Skeletal muscle tissue (tissue), 4 donors: ENCODE data around the gene SP140L. TPM values are rescaled to one million over a fixed set of nuclear protein-coding genes. Genes with fewer than 3 reads are reported as not detected.
"Not testable (repeated sequence)": the region's sequence is repeated elsewhere in the genome, so short reads cannot be mapped to it uniquely, and the experiment has no call there.

Experiments used
- H3K27ac ChIP-seq: one replicate; pipeline ENCODE4 v1.7.0; 2013; ENCODE audit warnings: mild to moderate bottlenecking, low read depth, low read length, inconsistent platforms
- H3K27me3 ChIP-seq, 3 donors: one replicate each; pipeline ENCODE4 v1.7.0; 2013; ENCODE audit warnings: low read length in 3 of 3; ENCODE audit not compliant: control insufficient read depth in 3 of 3, insufficient read depth in 3 of 3
- H3K36me3 ChIP-seq, 3 donors: one replicate each; pipeline ENCODE4 v1.7.0; 2013; ENCODE audit warnings: low read length in 3 of 3; ENCODE audit not compliant: control insufficient read depth in 3 of 3, insufficient read depth in 3 of 3
- H3K4me1 ChIP-seq, 3 donors: one replicate each; pipeline ENCODE4 v1.7.0; 2013; ENCODE audit warnings: low read length in 3 of 3, mild to moderate bottlenecking in 3 of 3; ENCODE audit not compliant: control insufficient read depth in 3 of 3, insufficient read depth in 3 of 3
- H3K4me3 ChIP-seq, 3 donors: one replicate each; pipeline ENCODE4 v1.7.0; 2013; ENCODE audit warnings: low read length in 3 of 3
- H3K9ac ChIP-seq, 3 donors: one replicate each; pipeline ENCODE4 v1.7.0; 2013; ENCODE audit warnings: low read length in 3 of 3, mild to moderate bottlenecking in 3 of 3, moderate library complexity in 2 of 3, low read depth in 1 of 3
- H3K9me3 ChIP-seq, 3 donors: one replicate each; pipeline ENCODE4 v1.7.0; 2013; ENCODE audit warnings: low read length in 3 of 3; ENCODE audit not compliant: control insufficient read depth in 3 of 3
- total RNA-seq: library from RNA; depleted of rRNA; stranded (reverse); fragments of >200 nt; gene quantifications from one replicate; pipeline ENCODE4 v1.2.3, GENCODE V29; 2014
- donor health status: Osteomylitis.

The SP140L gene
- total RNA-seq, 1 donor from 2014 or later: 3.7 TPM

DNA sequence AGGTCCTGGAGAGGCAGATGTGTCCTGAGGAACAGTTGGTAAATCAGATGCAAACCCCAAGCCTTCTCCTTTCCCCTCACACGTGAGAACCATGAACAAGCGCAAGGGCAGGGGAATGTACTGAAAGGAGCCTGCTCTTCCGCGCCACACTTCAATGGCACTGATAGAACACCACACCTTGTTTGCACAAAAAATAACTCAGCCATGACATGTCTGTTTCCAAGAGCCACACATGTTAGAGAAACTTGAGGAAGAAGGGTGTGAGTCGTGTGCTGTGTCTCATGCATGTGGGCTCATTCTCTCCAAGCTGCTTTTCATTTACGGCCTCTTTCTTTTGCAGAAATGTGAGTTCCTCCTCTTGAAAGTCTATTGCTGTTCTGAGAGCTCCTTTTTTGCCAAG is 74.0 kb downstream of the SP140L start:
- H3K9ac ChIP-seq, H3K9me3 ChIP-seq, H3K36me3 ChIP-seq, H3K27ac ChIP-seq, H3K4me3 ChIP-seq, H3K27me3 ChIP-seq, H3K4me1 ChIP-seq: not testable (repeated sequence)

DNA sequence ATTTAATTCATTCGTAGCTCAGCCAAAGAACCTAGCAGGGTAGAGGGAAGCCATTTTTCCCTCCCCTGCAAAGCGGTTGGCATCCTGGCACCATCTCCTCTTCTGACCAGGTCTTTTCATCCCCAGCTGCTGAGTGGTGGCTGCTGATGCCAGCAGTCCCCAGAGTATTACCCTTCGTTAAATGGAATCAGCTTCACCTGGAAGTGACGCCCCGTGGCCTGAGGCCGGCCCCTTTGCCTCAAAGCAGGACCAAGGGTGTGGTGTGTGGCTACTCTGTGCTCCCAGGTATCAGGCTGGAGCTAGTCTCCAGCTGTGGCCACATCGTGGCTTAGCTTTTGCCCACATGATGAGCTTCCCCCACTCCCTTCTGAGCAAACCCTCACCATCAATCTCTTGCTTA is 76.8 kb downstream of the SP140L start:
- peaks cover 6 to 8% (median 6%) of the 10 kb centered on the region in 3 donors for H3K36me3 ChIP-seq
- H3K4me3 ChIP-seq: no peak overlapping the region
- H3K27me3 ChIP-seq: no peaks in the 10 kb centered on the region
- H3K4me1 ChIP-seq: peaks cover 4 to 5% (median 4%) of the 10 kb centered on the region in 3 donors
- no peaks in the 10 kb centered on the region for H3K9me3 ChIP-seq
- H3K27ac ChIP-seq: no peak overlapping the region
- no peak overlapping the region for H3K9ac ChIP-seq

DNA sequence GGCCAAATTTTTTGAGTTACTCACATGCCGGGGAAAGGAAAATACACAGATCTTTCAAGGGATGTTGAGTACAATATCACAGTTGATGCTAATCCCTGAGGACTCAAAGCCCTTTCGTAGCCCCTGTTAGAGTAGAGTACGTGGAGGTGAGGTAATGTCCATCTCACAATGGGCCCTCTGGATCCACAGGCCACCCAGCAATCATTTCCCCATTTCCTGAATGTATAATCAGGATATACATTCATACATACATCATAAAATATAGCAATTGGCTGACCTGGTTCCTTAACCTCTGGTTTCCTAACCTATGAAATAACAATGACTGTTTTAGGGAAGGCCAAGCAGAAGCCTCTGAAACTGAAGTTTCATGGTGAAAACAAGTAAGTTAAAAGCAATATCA is 78.8 kb downstream of the SP140L start:
- Histone ChIP-seq H3K27ac (no peak overlapping the region), H3K27me3 (no peaks in the 10 kb centered on the region), H3K36me3 (peaks cover 0 to 3% (median 2%) of the 10 kb centered on the region in 3 donors), H3K9ac (no peak overlapping the region), H3K9me3 (no peaks in the 10 kb centered on the region), H3K4me3 (no peak overlapping the region), H3K4me1 (peaks cover 8 to 14% (median 13%) of the 10 kb centered on the region in 3 donors)

DNA sequence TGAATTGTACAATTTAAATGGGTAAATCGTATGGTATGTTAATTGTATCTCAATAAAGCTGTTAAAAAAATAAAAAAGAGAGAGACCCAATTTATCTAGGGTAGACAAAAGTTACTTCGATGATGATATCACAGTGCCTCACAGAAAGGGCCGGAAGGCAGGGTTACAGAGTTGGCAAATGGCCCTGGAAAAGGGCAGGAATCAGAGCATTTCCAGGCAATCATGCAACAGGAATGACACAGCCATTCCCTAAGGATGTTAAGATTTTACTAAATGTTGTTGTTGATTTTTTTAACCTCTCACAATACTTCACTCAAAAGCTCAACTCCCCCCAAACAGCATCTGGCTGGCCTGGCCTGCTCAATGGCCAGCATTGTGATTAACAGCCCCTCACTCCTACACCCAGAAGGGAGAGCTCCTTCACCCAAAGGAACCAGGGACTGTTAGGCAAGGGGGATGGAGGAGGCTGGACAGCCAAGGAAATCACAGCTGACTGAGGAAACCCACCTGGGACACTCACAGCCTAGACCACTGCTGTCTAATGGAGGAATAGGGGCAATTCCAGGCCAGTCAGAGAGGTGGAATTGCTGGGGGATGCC is 81.3 kb downstream of the SP140L start:
- Histone ChIP-seq H3K9me3 (no peaks in the 10 kb centered on the region), H3K36me3 (no peaks in the 10 kb centered on the region), H3K27ac (peak overlapping the region; percentile 68), H3K4me3 (no peak overlapping the region), H3K9ac (no peak overlapping the region), H3K4me1 (peaks cover 19 to 32% (median 26%) of the 10 kb centered on the region in 3 donors), H3K27me3 (no peaks in the 10 kb centered on the region)

DNA sequence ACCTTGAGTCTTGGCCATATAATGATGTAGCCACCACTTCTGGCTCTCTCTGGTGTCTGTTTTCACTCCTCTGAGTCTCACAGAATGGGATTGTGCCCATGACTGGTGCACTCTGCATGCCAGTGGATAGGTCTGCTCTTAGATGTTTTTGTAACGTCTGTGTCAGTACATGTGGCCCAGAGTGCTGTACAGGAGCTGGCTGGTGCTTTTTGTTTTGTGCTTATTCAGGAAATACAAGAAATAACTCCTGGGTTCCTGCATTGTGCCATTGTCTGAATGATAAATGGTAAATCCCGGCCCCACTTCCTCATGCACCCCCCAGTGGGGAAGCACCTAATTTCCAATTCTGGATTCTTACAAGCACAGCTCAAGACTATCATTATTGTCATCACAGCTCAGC is 82.3 kb downstream of the SP140L start:
- Histone ChIP-seq H3K4me1 (peaks cover 19 to 32% (median 26%) of the 10 kb centered on the region in 3 donors), H3K27ac (peak overlapping the region; percentile 68)
- not testable (repeated sequence) for H3K9ac ChIP-seq, H3K9me3 ChIP-seq, H3K4me3 ChIP-seq, H3K27me3 ChIP-seq, H3K36me3 ChIP-seq

DNA sequence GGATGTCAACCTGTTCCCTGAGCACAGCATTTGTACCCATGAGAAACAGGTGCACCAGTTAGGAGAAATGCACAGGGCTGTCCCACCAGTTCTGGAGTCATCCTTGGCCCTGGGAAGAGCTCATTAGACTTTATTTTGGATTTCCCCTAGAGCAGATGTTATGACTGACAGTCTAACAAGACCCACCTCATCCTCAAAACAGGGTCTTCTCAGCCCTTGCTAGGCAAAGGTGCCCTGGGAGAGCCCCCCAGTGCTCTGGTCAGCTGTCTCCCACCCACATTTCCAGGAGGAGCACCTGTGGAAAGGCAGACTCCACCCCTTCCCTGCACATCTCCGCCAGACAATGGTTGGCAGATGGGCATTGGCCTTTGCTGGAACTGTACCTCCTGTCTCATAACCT is 83.3 kb downstream of the SP140L start:
- Histone ChIP-seq H3K4me3 (no peak overlapping the region), H3K9me3 (no peaks in the 10 kb centered on the region), H3K27me3 (no peaks in the 10 kb centered on the region), H3K36me3 (no peaks in the 10 kb centered on the region), H3K4me1 (peaks cover 20 to 32% (median 26%) of the 10 kb centered on the region in 3 donors), H3K9ac (no peak overlapping the region), H3K27ac (no peak overlapping the region)

DNA sequence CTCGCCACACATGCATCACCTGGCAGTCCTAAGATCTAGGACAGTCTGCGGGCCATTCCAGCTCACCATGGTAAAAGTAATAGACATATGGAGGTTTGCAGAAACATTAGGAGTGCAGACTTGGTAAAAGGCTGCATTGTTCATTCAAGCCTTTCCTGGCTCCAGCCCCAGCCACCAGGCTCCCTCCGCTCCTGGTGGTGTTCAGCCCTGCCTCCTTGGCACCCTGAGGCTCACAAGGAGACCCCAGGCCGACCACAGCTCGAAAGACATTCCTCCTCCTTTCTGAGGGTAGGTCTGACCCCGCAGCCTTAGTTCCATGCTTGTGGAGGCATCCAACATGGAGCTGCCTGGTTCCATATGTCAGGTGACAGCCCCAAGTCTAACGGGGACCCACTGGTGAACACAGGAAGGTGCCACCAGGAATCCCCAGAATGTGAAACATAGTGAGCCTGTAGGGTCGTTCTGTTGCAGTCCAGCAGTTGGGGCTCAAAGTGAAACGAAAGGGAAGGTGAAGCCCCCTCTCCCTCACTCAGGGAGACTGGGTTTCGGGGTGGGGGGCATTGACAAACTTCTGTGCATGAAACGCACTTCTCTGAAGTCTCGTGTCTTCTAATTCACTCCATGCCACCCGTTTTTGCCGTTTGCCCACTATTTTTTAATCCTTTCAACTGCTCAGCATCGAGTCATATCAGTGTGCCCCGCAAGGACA is 84.0 kb downstream of the SP140L start:
- Histone ChIP-seq H3K9me3 (no peaks in the 10 kb centered on the region), H3K4me3 (peak overlapping the region; percentile 93 to 95 (median 93)), H3K27ac (peak overlapping the region; percentile 88), H3K27me3 (no peaks in the 10 kb centered on the region), H3K4me1 (peaks cover 25 to 38% (median 31%) of the 10 kb centered on the region in 3 donors), H3K36me3 (no peaks in the 10 kb centered on the region), H3K9ac (peak overlapping the region; percentile 74 to 92 (median 88))

DNA sequence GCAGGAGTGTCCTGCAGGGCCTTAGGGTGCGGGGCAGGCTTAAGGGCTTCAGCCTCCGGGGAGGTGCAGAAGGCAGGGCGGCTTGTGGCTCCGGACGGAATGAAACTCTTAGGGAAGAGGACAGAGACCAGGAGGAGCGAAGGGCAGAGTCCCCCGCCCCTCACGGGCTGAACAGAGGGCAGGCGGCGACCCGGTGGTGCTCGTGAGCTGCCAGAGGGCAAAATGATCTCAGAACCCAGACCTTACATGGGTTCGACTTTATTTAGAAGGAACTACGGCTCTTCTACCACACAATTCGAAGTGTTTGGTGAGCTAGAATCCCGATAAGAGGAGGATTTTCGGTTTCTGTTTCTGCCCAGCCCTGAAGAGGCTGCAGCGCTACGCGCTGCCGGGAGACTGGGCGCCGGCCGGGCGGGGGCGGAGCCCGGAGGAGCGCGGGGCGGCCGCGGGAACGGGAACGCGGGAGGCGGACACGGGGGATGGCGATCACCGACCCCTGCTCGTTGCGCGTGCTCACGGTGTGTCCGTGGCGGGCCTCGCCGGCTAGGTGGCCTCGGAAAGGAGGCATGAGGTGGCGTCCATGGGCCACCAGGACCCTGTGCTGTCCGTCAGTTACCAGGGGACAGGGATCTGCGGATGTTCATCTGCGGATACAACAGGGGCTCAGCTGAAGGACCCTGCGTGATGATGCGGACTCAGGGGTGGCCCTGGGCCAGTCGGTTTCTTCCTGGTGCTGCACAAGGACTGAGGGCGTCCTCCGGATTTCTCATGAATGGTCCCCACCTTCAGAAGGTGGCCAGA is 84.8 kb downstream of the SP140L start:
- no peaks in the 10 kb centered on the region for H3K27me3 ChIP-seq
- peak overlapping the region; percentile 88 for H3K27ac ChIP-seq
- no peaks in the 10 kb centered on the region for H3K36me3 ChIP-seq
- no peaks in the 10 kb centered on the region for H3K9me3 ChIP-seq
- H3K4me1 ChIP-seq: peaks cover 25 to 39% (median 33%) of the 10 kb centered on the region in 3 donors
- H3K4me3 ChIP-seq: peak overlapping the region; percentile 93 to 95 (median 93)
- H3K9ac ChIP-seq: peak overlapping the region; percentile 74 to 92 (median 88)

DNA sequence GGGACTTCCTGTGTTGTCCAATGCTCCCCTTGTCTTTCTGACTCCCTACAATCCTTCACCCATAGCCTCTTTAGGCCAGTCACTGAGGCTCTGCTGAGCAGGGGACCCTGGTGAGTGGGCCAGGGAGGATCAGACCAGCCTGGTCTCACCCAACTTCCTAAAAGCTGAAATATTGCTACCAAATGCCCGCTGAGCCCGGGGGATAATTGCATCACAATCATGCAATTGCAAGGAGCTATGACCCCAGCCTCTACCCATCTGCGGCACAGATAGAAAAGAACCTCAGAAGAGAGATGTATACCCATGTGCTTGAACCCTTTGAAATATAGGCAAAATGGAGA is 85.3 kb downstream of the SP140L start:
- Histone ChIP-seq H3K9ac (peak overlapping the region; percentile 74 to 92 (median 88)), H3K4me3 (peak overlapping the region; percentile 93 to 95 (median 93)), H3K9me3 (no peaks in the 10 kb centered on the region), H3K27me3 (no peaks in the 10 kb centered on the region), H3K36me3 (no peaks in the 10 kb centered on the region), H3K4me1 (peaks cover 25 to 39% (median 33%) of the 10 kb centered on the region in 3 donors), H3K27ac (peak overlapping the region; percentile 88)

DNA sequence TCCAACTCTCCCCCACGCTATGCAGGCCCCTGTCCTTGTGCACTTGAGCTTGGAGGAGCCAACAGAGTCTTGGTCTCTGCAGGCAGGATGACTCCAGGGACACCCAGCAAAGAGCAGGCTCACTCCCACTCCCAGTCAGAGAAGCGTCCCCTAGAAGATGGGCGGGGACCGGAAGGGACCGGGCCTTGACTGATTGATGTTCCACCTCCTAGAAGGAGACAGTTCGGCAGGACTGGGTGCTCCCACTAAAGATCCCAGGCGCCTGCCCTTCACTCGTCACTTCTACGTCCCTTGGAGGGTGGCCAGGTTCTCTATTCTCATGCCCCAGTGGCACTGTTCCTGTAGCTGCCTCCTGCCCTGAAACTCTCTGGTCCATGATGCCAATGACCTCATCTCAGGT is 85.9 kb downstream of the SP140L start:
- Histone ChIP-seq H3K4me3 (no peak overlapping the region), H3K4me1 (peaks cover 25 to 39% (median 35%) of the 10 kb centered on the region in 3 donors)

More for the DNA sequence above, 85.9 kb downstream of the SP140L start:
- Histone ChIP-seq H3K9me3 (no peaks in the 10 kb centered on the region), H3K9ac (no peak overlapping the region), H3K36me3 (no peaks in the 10 kb centered on the region), H3K27me3 (no peaks in the 10 kb centered on the region), H3K27ac (no peak overlapping the region)
